Stimulated activated CD4-positive, alpha-beta T cell treated with anti-CD3 and anti-CD28 coated beads, Interleukin-4, amount 100 ng/mL, for 48 hours (primary cell): ENCODE results near the gene GSTM1.
A peak's percentile ranks its signal among the peaks of the same experiment; 100 is the strongest.

Experiments
- DNase-seq, 2 donors: peaks; one replicate each; pipeline ENCODE4 v3.0.0-alpha.2; 2020; ENCODE audit warnings: low read depth in 2 of 2

GSTM1 gene

DNA sequence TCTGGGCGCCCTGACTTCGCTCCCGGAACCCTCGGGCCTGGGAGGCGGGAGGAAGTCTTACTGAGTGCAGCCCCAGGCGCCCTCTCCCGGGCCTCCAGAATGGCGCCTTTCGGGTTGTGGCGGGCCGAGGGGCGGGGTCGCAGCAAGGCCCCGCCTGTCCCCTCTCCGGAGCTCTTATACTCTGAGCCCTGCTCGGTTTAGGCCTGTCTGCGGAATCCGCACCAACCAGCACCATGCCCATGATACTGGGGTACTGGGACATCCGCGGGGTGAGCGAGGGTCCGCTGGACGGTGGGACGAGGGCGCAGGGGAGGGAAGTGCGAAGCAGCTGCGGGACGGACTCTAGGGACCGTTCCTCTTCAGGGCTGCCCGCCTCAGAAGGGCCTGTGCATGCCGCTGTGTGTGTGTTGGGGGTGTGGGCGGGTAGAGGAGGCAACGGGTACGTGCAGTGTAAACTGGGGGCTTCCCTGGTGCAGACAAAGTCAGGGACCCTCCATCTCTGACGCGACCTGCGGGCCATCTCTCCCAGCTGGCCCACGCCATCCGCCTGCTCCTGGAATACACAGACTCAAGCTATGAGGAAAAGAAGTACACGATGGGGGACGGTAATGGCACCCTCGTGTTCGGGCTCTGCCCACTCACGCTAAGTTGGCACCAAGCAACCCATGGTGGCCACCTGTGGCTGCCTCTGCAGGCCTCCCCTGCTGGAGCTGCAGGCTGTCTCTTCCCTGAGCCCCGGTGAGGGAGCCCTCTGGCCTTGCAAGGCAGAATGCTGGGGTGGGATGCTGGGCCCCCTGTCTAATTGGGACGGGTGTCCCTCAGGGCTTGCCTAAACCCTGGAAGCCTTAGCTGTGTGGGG, at the start of gene GSTM1:
GSTM1 (plus strand) TSS at position 177 of the 859 bp plus-strand sequence; CDS start at position 234, 57 bp downstream.
- DNase-seq = peak in 1 of 2 donors; percentile 65

DNA sequence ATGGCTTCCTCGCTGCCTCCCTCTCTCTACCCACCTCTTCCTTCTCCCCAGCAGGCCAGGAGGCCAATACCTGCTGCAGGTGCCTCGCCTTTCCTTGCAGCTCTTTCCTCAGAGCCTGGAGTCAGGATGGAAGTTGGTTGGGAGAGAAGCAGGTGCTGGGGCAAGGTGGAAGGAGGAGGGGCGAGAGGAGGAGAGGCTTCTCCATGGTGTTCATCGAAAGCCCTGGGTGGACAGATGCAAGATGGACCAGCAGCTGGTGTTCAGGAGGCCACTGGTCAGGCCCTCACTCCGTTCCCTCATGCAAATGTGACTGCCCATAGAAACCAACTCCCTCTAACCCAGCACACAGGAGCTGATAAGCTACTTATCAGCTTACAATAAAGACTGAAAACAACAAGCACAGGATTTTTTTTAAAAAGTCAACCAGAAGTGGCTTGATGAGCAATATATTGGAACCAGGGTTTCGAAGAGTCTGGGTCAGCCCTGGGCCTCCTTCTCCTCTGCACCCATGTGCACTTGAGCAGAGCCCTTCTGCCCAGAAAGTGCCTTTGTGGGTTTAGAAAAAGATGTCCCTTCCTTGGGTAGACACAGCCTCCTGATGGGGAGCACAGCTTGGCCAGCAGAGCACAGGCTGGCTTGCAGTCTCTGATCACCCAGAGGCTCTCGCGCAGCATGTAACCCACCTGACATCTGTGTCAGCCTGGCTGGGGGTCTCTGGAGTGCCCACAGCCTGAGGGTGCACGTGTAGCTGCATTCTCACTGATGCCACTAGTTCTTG, 48.4 kb upstream of the GSTM1 start:
- no peak for DNase-seq

DNA sequence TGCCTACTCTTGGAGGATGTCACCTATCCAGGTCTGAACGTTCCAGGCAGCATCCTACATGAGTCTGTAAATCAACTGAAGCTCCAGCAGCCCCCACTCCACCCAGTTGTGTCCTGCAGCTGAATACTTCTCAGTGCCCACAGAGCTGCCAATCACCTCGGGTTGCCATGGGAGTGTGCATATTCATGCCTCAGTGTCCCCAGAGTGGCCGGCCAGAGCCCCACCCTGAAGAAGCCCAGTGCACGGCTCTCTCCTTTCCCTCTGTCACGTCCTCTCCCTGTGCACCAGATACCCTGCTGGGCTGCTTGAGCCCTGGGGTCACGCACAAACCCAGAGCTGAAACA, 47.8 kb upstream of the GSTM1 start:
- DNase-seq = no peak

DNA sequence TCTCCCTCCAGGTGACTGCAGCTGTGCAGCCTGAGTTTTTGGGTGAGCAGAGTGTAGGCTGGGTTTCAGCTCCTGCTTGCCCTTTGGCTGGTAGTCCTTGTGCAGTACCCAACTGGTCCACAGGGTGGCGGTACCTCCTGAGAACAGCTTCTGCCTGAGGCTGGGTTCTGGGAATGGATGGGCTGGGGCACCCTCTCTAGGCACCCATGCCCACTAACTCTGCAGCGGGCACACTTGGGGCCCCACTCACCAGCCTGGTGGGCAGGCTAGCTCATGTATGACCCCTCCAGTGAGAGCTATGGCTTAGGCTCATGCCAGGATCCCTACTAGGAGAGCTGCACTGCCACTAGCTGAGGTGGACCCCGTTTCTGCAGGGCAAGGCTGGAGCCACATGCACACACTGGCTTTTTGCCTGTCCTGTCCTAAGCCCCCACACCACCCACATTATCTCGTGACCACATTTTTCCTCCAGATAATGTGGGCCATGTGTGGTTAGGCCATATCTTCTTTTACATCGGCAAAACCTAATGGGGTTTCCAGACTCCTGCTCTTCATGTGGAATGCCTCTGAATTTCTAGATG, 47.2 kb upstream of the GSTM1 start:
- DNase-seq = peak; percentile 84 to 98

DNA sequence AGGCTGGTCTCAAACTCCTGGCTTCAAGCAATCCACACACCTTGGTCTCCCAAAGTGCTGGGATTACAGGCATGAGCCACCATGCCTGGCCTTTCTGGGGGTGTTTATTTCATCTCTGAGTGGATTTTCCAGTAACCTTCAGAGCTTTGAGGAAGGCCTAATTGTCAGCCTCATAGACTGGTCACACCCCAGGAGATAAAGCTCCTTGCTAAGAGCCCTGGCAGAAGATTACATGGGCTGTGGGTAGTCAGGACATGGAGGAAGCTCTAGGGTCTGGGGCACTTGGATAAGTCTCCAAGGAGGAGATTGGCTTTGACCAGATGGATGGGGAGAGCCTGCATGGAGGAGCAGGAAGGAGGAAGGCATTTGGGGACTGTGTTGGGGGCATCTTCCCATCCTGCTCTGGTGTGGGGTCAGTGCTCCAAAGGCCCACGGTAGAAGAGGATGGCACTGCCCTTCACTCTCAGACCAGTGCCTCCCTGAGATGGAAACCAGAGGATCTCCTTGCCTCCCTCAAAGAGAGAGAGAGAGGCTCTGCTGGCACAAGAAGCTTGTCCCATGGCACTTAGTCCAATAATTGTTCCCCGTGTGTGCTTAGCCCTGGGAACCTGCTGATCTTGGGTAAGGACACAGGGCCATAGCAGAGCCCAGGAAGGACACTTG, 46.4 kb upstream of the GSTM1 start:
- DNase-seq = no peak

GRCh38 chr1:109641861-109642260, 45.8 kb upstream of the GSTM1 start:
- no peak for DNase-seq

- DNase-seq = no peak
Measured at GRCh38 chr1:109642626-109643025, 45.0 kb upstream of the GSTM1 start.

DNA sequence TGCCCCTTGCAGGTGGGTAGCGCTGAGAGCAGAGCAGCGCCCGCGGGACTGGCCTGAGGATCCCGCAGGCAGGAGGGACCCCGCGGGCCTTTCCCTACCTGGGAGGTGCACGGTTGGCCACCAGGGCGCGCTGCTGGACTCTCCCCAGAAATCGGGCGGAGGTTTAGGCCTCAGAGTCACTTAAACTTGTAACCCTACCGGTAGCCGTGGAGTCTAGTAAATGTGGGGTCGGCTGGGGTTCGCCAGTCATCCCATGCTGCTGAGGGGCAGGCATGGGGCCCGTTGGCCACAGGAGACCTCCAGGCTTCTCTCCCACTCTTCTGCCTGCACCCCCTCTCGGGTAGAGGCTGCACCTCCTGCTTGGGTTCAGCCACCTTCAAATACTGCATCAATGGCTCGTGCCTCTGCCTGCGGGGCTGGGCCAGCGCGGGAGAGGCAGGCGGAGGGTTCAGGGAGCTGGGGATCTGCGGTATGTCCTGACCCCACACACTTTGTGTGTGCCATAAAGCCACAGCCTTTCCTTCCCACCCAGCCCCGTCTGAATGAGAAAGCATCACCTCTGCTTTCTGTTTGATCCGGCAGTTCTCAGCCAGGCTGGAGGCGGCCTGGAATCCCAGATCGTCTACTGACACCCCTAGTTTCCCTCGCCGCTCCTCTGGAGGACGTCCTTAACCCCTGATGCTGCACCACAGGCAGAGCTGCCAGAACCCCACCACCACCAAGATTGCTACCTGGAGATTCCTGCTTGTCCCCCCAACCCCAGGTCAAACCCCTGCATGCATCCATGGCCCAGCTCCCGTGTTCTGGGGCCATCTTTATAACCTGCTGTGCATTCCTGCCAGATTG, 44.0 kb upstream of the GSTM1 start:
- DNase-seq = peak; percentile 86 to 92

DNA sequence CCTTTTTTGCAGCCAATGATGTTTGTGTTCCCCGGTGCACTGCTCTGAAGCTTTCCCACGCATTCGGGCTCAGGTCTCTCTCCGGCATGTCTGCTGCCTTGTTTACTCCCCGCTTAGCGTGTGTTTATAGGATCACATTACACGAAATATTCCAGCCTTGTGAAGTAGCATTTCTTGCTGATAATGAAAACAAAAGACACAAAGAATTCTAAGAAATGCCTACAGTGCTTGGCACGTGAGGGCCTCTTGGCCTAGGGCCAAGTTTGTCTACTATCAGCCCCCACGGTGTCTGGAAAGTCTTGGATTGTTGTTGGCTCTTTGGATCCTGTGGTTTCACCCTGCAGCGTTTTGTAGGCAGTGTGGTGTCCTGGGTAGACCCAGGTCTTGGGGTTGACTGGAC, 42.9 kb upstream of the GSTM1 start:
- no peak for DNase-seq

- DNase-seq = no peak
Measured at GRCh38 chr1:109649491-109649914, 38.1 kb upstream of the GSTM1 start.

DNA sequence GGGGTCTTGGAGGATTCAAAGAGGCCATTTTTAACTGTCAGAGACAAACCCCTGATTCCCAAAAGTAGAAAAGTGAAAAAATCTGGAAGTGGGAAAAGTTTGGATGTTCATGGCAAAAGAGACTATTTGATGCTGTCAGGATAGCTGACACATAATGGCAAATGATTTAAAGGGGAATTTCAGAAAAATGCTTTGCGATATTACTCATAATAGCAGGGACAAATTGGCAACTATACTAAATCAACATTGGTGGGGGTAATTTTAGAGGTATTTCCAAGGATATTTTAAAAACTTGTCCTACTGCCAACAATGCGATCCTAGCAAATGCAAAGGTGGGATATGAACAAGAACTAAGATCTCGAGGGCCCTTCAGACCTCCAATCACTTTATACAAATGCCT, 37.0 kb upstream of the GSTM1 start:
- DNase-seq = no peak

DNA sequence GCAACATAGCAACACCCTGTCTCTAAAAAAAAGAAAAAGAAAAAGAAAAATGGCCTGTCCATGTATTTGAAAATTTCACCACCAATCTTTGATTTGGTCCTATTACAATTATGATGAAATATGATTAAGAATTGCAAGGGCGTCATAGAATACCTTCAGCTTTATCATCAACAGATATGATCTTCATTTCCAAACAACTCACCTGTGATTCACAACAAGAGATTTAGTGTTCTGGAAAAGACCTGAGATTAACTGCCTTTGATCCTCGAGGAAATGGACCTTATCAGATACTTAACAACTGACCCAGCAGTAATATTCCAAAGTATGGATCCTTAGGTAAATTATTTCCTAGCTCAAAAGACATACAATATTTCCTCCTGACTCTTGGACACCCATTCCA, 35.2 kb upstream of the GSTM1 start:
- DNase-seq = no peak

- no peak for DNase-seq
Measured at GRCh38 chr1:109653306-109653705, 34.3 kb upstream of the GSTM1 start.

DNA sequence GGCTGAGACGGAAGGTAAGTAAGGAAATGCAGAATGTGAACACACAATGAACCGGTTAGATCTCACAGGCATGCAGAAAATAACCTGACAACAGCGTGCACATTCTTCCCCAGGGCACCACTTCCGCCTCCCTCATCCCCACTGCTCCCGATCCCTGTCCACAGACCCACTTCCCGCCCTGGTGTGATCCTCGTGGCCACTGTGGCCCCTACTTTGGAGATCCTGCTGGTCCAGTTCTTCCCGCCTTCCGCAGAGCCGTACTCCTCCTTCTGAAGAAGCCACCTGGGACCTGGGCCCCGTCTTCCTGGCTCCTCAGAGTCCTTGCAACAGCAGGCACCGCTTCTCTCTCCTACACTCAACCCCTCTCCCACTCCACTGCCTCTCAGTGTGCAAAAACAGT, 33.1 kb upstream of the GSTM1 start:
- DNase-seq = no peak

GRCh38 chr1:109655615-109656519, 31.8 kb upstream of the GSTM1 start, which contains the start of gene GSTM4:
Gene GSTM4, plus strand, starts transcription at chr1:109656099. Its CDS starts 291 bp downstream, at chr1:109656390.
- peak; percentile 66 to 67 for DNase-seq

GRCh38 chr1:109657395-109657794, 30.2 kb upstream of the GSTM1 start:
- no peak for DNase-seq

GRCh38 chr1:109657970-109658369, 29.6 kb upstream of the GSTM1 start:
- no peak for DNase-seq

GRCh38 chr1:109658533-109659042, 29.0 kb upstream of the GSTM1 start:
- DNase-seq = no peak

DNA sequence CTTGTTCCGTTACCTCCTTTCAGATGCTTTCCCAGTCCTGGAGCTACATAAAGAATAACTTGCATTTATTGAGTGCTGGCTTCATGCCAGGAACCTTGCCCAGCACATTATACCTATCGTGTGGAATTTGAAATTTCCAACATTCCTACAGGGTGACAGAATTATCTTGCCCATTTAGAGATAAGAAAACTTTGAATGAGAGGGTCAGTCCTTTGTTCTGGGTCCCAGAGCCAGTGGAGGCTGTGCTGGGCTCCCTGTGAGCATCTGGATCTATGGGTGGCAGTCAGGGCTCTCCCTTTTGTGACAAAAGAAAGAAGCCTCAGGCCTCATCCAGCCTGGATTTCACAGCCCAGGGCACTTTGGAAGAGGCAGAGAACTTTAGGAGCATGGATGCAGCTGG, 28.5 kb upstream of the GSTM1 start:
- no peak for DNase-seq
